Panc1 (cell line): Measurements from ENCODE around the gene DSCAML1. TPM values are rescaled to one million over a fixed set of nuclear protein-coding genes. Genes with fewer than 3 reads are reported as not detected.

Source experiments
- ATAC-seq: fragments of 200-7000 bp; cut with Tn5 transposase; 2 replicates; pipeline ENCODE4 v1.9.1; 2020; ENCODE audit warnings: mild to moderate bottlenecking, moderate library complexity
- BruUV-seq: library from RNA; stranded (reverse); fragments of 400-500 nt; replicated peaks from 2 replicates; lab custom pipeline; 2021; lab: Mats Ljungman, UMichigan
- CTCF ChIA-PET: fragments of 300-600 bp; sonication (Branson Sonifier 250); formaldehyde crosslinking; loops from one replicate; lab custom pipeline; 2022; ENCODE audit warnings: antibody characterized with exemption; lab: Charles Lee
- POLR2A ChIA-PET: fragments of 300-600 bp; sonication (Branson Sonifier 250); formaldehyde crosslinking; loops from one replicate; lab custom pipeline; 2022; ENCODE audit warnings: antibody characterized with exemption; lab: Charles Lee
- DNase-seq: peaks from one replicate; pipeline ENCODE4 v3.0.0-alpha.2; 2010; ENCODE audit warnings: low read depth, low spot score
- H3K27ac ChIP-seq: 2 replicates; pipeline ENCODE4 v1.5.1; 2011; ENCODE audit warnings: mild to moderate bottlenecking, low read length, inconsistent platforms
- H3K27me3 ChIP-seq: fragments of 200-500 bp; sonication (Bioruptor generic); 2 replicates; pipeline ENCODE4 v1.6.0; 2014; ENCODE audit warnings: low read length, inconsistent platforms; ENCODE audit not compliant: control insufficient read depth, insufficient read depth
- H3K36me3 ChIP-seq: fragments of 200-500 bp; sonication (Bioruptor generic); 2 replicates; pipeline ENCODE4 v1.5.1; 2014; ENCODE audit warnings: inconsistent platforms, mild to moderate bottlenecking, low read length, moderate library complexity; ENCODE audit not compliant: control insufficient read depth, insufficient read depth
- H3K4me1 ChIP-seq: 2 replicates; pipeline ENCODE4 v1.5.1; 2011; ENCODE audit warnings: inconsistent platforms, mild to moderate bottlenecking, low read length, moderate library complexity; ENCODE audit not compliant: control insufficient read depth, insufficient read depth
- H3K4me3 ChIP-seq, 2 experiments: 2 replicates each; pipeline ENCODE4 v1.5.1; 2011 to 2012; ENCODE audit warnings: low read depth in 2 of 2, low read length in 2 of 2, mild to moderate bottlenecking in 2 of 2, inconsistent platforms in 1 of 2, moderate library complexity in 1 of 2
- H3K9me3 ChIP-seq: fragments of 200-500 bp; sonication (Bioruptor generic); 2 replicates; pipeline ENCODE4 v1.5.1; 2014; ENCODE audit warnings: low read depth, mild to moderate bottlenecking, inconsistent platforms, low read length, moderate library complexity; ENCODE audit not compliant: control insufficient read depth, insufficient read depth
- POLR2AphosphoS5 ChIP-seq: IDR thresholded peaks from 2 replicates; pipeline ENCODE4 v1.6.1; 2012; ENCODE audit warnings: mild to moderate bottlenecking, low read depth, low read length, moderate library complexity
- SIN3A ChIP-seq: IDR thresholded peaks from 2 replicates; pipeline ENCODE4 v1.6.1; 2012; ENCODE audit warnings: low read depth, mild to moderate bottlenecking, low read length, moderate library complexity, borderline replicate concordance; ENCODE audit not compliant: insufficient read depth
- TCF7L2 ChIP-seq: IDR thresholded peaks from 2 replicates; pipeline ENCODE4 v1.6.1; 2011; ENCODE audit warnings: mild to moderate bottlenecking, low read depth, low read length, inconsistent platforms
- in situ Hi-C: cut with HindIII; loops from 2 replicates; pipeline ENCODE4 v1.10.0; 2016; ENCODE audit warnings: low sequenced_read_pairs, low pct_unique_long_range_greater_than_20kb
- intact Hi-C: fragments of 100-400 bp; cut with micrococcal nuclease; formaldehyde crosslinking; loops from one replicate; pipeline ENCODE4 v1.10.0; 2022; ENCODE audit not compliant: unreplicated experiment
- total RNA-seq: library from RNA; stranded (reverse); gene quantifications from one replicate; pipeline ENCODE4 v1.2.1, GENCODE V29; 2021; ENCODE audit not compliant: unreplicated experiment
- TF ChIP-seq, protein P1 (sequence below): fragments of 450-650 bp; IDR thresholded peaks from 2 replicates; pipeline ENCODE4 v1.5.1; 2017; ENCODE audit warnings: mild to moderate bottlenecking
- TF ChIP-seq, protein P2 (sequence below), 2 experiments: IDR thresholded peaks; 2 replicates each; pipeline ENCODE4 v1.6.1; 2011 to 2012; ENCODE audit warnings: low read depth in 2 of 2, control low read depth in 1 of 2, low read length in 1 of 2, mild to moderate bottlenecking in 1 of 2, moderate library complexity in 1 of 2; ENCODE audit not compliant: insufficient read depth in 1 of 2

Gene DSCAML1
- total RNA-seq, 1 experiment from 2014 or later = 1.6 TPM

DNA sequence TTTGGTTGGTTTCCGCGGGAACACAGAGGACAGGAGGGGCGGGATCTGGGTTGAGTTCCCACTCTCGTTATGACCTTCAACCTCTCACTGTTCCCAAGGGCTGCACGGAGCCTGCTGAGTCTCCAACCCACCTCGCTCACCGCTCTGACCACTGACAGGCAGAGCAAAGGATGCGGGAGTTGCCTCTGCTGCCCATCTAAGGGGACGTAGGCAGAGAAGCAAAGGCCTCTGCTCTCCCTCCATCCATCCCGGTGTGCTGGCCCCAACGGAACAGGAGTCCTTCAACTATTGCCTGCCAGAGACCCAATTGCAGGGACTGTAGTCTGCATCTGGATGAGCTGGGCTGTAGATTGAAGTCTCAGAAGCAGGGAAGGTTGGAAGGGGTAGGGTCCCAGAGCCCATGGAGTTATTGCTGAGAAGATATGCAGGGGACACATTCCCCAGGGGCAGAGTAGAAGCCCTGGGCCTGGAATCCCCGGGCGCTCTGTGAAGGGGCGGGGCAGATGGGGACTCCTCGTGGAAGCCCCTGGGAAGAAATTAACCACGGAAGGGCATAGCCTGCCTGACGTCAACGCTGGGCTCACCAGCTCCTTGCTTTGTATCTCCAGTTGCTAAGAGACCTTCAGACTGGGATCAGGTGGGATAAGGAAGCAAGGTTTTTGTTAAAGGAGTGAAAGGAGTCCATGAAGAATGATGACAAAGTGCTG is 40.2 kb upstream of the DSCAML1 start:
- ATAC-seq = no peak; the same call in 1 of the 2 replicates

DNA sequence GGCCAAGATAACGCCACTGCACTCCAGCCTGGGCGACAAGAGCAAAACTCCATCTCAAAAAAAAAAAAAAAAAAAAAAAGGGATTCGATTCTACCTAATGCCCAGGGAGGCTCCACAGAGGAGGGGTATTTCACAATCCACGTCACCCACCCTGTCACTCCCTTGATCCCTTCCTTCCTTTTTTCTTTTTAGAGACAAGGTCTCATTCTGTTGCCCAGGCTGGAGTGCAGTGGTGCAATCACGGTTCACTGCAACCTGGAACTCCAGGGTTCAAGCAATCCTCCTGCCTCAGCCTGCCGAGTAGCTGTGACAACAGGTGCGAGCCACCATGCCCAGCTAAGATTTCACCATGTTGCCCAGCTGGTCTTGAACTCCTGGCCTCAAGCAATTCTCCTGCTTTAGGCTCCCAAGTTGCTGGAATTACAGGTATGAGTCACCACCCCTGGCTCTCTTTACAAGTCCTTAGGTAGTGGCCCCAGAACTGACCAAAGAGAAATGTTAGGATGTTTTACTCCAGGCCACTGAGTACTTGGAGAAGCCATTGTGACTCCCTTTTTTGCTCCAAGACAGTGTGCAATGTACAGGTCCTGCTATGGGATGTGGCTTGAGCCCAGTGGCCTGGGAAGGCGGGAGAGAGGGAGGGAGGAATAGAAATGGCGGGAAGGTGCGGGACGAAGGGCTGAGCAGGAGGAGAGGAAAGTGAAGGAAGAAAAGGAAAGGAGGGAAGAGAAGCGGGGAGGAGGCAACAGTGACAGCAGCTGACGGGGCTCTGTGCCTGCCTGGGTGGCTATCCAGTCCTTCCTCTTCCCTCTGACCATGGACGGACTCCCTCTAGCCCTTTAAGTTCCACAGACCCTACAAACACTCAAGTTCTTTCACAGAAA is 39.3 kb upstream of the DSCAML1 start:
- H3K4me1 ChIP-seq = no peaks in the 10 kb centered on the region
- TF ChIP-seq POLR2AphosphoS5 = no peak
- TF ChIP-seq, protein P1, sequence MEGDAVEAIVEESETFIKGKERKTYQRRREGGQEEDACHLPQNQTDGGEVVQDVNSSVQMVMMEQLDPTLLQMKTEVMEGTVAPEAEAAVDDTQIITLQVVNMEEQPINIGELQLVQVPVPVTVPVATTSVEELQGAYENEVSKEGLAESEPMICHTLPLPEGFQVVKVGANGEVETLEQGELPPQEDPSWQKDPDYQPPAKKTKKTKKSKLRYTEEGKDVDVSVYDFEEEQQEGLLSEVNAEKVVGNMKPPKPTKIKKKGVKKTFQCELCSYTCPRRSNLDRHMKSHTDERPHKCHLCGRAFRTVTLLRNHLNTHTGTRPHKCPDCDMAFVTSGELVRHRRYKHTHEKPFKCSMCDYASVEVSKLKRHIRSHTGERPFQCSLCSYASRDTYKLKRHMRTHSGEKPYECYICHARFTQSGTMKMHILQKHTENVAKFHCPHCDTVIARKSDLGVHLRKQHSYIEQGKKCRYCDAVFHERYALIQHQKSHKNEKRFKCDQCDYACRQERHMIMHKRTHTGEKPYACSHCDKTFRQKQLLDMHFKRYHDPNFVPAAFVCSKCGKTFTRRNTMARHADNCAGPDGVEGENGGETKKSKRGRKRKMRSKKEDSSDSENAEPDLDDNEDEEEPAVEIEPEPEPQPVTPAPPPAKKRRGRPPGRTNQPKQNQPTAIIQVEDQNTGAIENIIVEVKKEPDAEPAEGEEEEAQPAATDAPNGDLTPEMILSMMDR = no peak
- H3K4me3 ChIP-seq = no peak overlapping the region
- ATAC-seq = no peak
- in situ Hi-C loops = no loop called here
- DNase-seq = no peak
- POLR2A ChIA-PET = no interaction called here
- H3K9me3 ChIP-seq = no peaks in the 10 kb centered on the region
- CTCF ChIA-PET = no interaction called here
- H3K36me3 ChIP-seq = no peaks in the 10 kb centered on the region
- intact Hi-C loops = no loop called here
- no TSS peak for BruUV-seq
- H3K27me3 ChIP-seq = peaks cover 10% of the 10 kb centered on the region
- no peak overlapping the region for H3K27ac ChIP-seq

More for the DNA sequence above, 40.2 kb upstream of the DSCAML1 start:
- in situ Hi-C loops = no loop called here
- DNase-seq = no peak
- ChIA-PET CTCF (no interaction called here), POLR2A (no interaction called here)
- intact Hi-C loops = no loop called here
- no TSS peak for BruUV-seq
- Histone ChIP-seq H3K4me3 (no peak overlapping the region), H3K9me3 (no peaks in the 10 kb centered on the region), H3K27me3 (peaks cover 10% of the 10 kb centered on the region), H3K36me3 (no peaks in the 10 kb centered on the region), H3K27ac (no peak overlapping the region), H3K4me1 (no peaks in the 10 kb centered on the region)
- TF ChIP-seq TCF7L2 (no peak), POLR2AphosphoS5 (no peak), SIN3A (no peak)
- TF ChIP-seq, protein P1 = no peak
- TF ChIP-seq, protein P2, sequence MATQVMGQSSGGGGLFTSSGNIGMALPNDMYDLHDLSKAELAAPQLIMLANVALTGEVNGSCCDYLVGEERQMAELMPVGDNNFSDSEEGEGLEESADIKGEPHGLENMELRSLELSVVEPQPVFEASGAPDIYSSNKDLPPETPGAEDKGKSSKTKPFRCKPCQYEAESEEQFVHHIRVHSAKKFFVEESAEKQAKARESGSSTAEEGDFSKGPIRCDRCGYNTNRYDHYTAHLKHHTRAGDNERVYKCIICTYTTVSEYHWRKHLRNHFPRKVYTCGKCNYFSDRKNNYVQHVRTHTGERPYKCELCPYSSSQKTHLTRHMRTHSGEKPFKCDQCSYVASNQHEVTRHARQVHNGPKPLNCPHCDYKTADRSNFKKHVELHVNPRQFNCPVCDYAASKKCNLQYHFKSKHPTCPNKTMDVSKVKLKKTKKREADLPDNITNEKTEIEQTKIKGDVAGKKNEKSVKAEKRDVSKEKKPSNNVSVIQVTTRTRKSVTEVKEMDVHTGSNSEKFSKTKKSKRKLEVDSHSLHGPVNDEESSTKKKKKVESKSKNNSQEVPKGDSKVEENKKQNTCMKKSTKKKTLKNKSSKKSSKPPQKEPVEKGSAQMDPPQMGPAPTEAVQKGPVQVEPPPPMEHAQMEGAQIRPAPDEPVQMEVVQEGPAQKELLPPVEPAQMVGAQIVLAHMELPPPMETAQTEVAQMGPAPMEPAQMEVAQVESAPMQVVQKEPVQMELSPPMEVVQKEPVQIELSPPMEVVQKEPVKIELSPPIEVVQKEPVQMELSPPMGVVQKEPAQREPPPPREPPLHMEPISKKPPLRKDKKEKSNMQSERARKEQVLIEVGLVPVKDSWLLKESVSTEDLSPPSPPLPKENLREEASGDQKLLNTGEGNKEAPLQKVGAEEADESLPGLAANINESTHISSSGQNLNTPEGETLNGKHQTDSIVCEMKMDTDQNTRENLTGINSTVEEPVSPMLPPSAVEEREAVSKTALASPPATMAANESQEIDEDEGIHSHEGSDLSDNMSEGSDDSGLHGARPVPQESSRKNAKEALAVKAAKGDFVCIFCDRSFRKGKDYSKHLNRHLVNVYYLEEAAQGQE (IDR thresholded peaks at IDR 0.05; ENCODE audit: insufficient read depth in 1 of 2, low read depth in 2 of 2, low read length in 1 of 2) = no peak
